Measurements from ENCODE around the gene UNCX.
"Not testable (repeated sequence)": the region's sequence is repeated elsewhere in the genome, so short reads cannot be mapped to it uniquely, and the experiment has no call there.

The UNCX gene

GRCh38 chr7:1232623-1233332, at the start of gene UNCX:
UNCX (plus strand) TSS chr7:1232872; CDS start chr7:1233018, 146 bp downstream.
- DNase-seq: no peak

- no peak for DNase-seq
These were observed 45.5 kb upstream of the UNCX start for GRCh38 chr7:1187127-1187526.

GRCh38 chr7:1188720-1189294, 43.9 kb upstream of the UNCX start:
- DNase-seq: no peak

GRCh38 chr7:1189986-1190772, 42.5 kb upstream of the UNCX start:
- DNase-seq: no peak

- DNase-seq: peak; percentile 70
These were observed 40.4 kb upstream of the UNCX start for GRCh38 chr7:1192171-1192676.

- peak; percentile 38 for DNase-seq
These were observed 38.9 kb upstream of the UNCX start for GRCh38 chr7:1193593-1194424.

GRCh38 chr7:1196441-1196840, 36.2 kb upstream of the UNCX start:
- DNase-seq: not testable (repeated sequence)

- no peak for DNase-seq
These were observed 35.7 kb upstream of the UNCX start for GRCh38 chr7:1196950-1197349.

- no peak for DNase-seq
These were observed 34.6 kb upstream of the UNCX start for GRCh38 chr7:1197997-1198625.

GRCh38 chr7:1200045-1200444, 32.6 kb upstream of the UNCX start:
- no peak for DNase-seq

GRCh38 chr7:1201916-1202315, 30.8 kb upstream of the UNCX start:
- no peak for DNase-seq

GRCh38 chr7:1202914-1203313, 29.8 kb upstream of the UNCX start:
- not testable (repeated sequence) for DNase-seq

- no peak for DNase-seq
These were observed 28.1 kb upstream of the UNCX start for GRCh38 chr7:1204460-1205140.

- not testable (repeated sequence) for DNase-seq
These were observed 26.9 kb upstream of the UNCX start for GRCh38 chr7:1205742-1206141.

- DNase-seq: no peak
These were observed 23.6 kb upstream of the UNCX start for GRCh38 chr7:1209097-1209496.

GRCh38 chr7:1210321-1210978, 22.2 kb upstream of the UNCX start:
- no peak for DNase-seq

GRCh38 chr7:1210979-1211608, 21.6 kb upstream of the UNCX start:
- DNase-seq: no peak

- DNase-seq: no peak
These were observed 21.1 kb upstream of the UNCX start for GRCh38 chr7:1211611-1212010.

- not testable (repeated sequence) for DNase-seq
These were observed 20.6 kb upstream of the UNCX start for GRCh38 chr7:1212025-1212424.

GRCh38 chr7:1214516-1214915, 18.2 kb upstream of the UNCX start:
- no peak for DNase-seq

All from activated CD4-positive, alpha-beta T cell treated with anti-CD3 and anti-CD28 coated beads, Interleukin-2, amount 50 U/mL, for 16 hours (primary cell).